GM23338 (cell line): ENCODE measurements around the gene ERC2. TPM values are rescaled to one million over a fixed set of nuclear protein-coding genes. Genes with fewer than 3 reads are reported as not detected.

Source experiments
- ATAC-seq: fragments of 200-7000 bp; cut with Tn5 transposase; 3 replicates; pipeline ENCODE4 v1.9.1; 2020
- DNase-seq: peaks from one replicate; pipeline ENCODE4 v3.0.0-alpha.2; 2015; ENCODE audit warnings: low spot score
- H2AFZ ChIP-seq: fragments of 200-600 bp; sonication (generic); 2 replicates; pipeline ENCODE4 v1.8.0; 2016; ENCODE audit warnings: antibody characterized with exemption, mild to moderate bottlenecking, moderate library complexity
- H3F3A ChIP-seq: fragments of 200-600 bp; sonication (generic); replicated peaks from 2 replicates; pipeline ENCODE4 v1.8.0; 2017; ENCODE audit warnings: antibody characterized with exemption, mixed run types, low read depth
- H3K27ac ChIP-seq: fragments of 200-600 bp; sonication (generic); 2 replicates; pipeline ENCODE4 v1.6.1; 2016; ENCODE audit warnings: low read depth
- H3K27me3 ChIP-seq: fragments of 200-600 bp; sonication (generic); 2 replicates; pipeline ENCODE4 v1.8.0; 2016; ENCODE audit warnings: mild to moderate bottlenecking, mixed run types, moderate library complexity; ENCODE audit not compliant: insufficient read depth
- H3K36me3 ChIP-seq: fragments of 200-600 bp; sonication (generic); 2 replicates; pipeline ENCODE4 v1.8.0; 2016; ENCODE audit warnings: mild to moderate bottlenecking; ENCODE audit not compliant: insufficient read depth
- H3K4me1 ChIP-seq: fragments of 200-600 bp; sonication (generic); 2 replicates; pipeline ENCODE4 v1.8.0; 2016; ENCODE audit warnings: mild to moderate bottlenecking, moderate library complexity; ENCODE audit not compliant: insufficient read depth
- H3K4me2 ChIP-seq: fragments of 200-600 bp; sonication (generic); 2 replicates; pipeline ENCODE4 v1.7.1; 2017; ENCODE audit warnings: mixed run types
- H3K4me3 ChIP-seq: fragments of 200-600 bp; sonication (generic); 2 replicates; pipeline ENCODE4 v1.6.1; 2016; ENCODE audit warnings: mixed run types
- H3K79me2 ChIP-seq: fragments of 200-600 bp; sonication (generic); replicated peaks from 2 replicates; pipeline ENCODE4 v1.8.0; 2017; ENCODE audit warnings: mild to moderate bottlenecking; ENCODE audit not compliant: insufficient read depth
- H3K9me2 ChIP-seq: fragments of 200-600 bp; sonication (generic); 2 replicates; pipeline ENCODE4 v1.8.0; 2017; ENCODE audit not compliant: insufficient read depth
- H4K20me1 ChIP-seq: fragments of 200-600 bp; sonication (generic); replicated peaks from 2 replicates; pipeline ENCODE4 v1.8.0; 2017; ENCODE audit warnings: mild to moderate bottlenecking; ENCODE audit not compliant: insufficient read depth
- H3K27ac Mint-ChIP-seq: 2 replicates; pipeline ENCODE4 v1.8.0; 2020; ENCODE audit warnings: inconsistent platforms, mild to moderate bottlenecking, moderate library complexity, mixed read lengths
- H3K27me3 Mint-ChIP-seq: 3 replicates; pipeline ENCODE4 v1.8.0; 2022; ENCODE audit warnings: low read depth, mild to moderate bottlenecking, moderate library complexity, mixed read lengths, inconsistent platforms; ENCODE audit not compliant: insufficient read depth, poor library complexity
- H3K36me3 Mint-ChIP-seq: 3 replicates; pipeline ENCODE4 v1.8.0; 2021; ENCODE audit warnings: low read depth, mild to moderate bottlenecking, inconsistent platforms, moderate library complexity, mixed read lengths
- H3K4me1 Mint-ChIP-seq: 3 replicates; pipeline ENCODE4 v1.8.0; 2020; ENCODE audit warnings: mild to moderate bottlenecking, inconsistent platforms, mixed read lengths
- H3K4me3 Mint-ChIP-seq: 3 replicates; pipeline ENCODE4 v1.8.0; 2021; ENCODE audit warnings: moderate library complexity, mild to moderate bottlenecking, inconsistent platforms, mixed read lengths
- H3K9me3 Mint-ChIP-seq: 3 replicates; pipeline ENCODE4 v1.8.0; 2020; ENCODE audit warnings: moderate library complexity, mild to moderate bottlenecking, inconsistent platforms, mixed read lengths
- CTCF ChIP-seq, 2 experiments: fragments of 200-600 bp in 1 of 2; sonication (generic) in 1 of 2; conservative IDR thresholded peaks; 2 replicates each; pipeline versions ENCODE4 v1.5.1 to v1.6.1; 2016 to 2017; ENCODE audit warnings: antibody characterized with exemption in 2 of 2, low read depth in 2 of 2, mild to moderate bottlenecking in 2 of 2, moderate library complexity in 1 of 2
- ETS1 ChIP-seq: IDR thresholded peaks from 2 replicates; pipeline ENCODE4 v1.6.1; 2016; ENCODE audit warnings: antibody characterized with exemption
- EZH2 ChIP-seq: fragments of 200-600 bp; sonication (generic); IDR thresholded peaks from one replicate; pipeline ENCODE4 v1.8.0; 2017; ENCODE audit warnings: antibody characterized with exemption, mild to moderate bottlenecking, low read depth; ENCODE audit not compliant: unreplicated experiment
- EZH2phosphoT487 ChIP-seq: fragments of 200-600 bp; sonication (generic); IDR thresholded peaks from one replicate; pipeline ENCODE4 v1.8.1; 2018; ENCODE audit warnings: antibody characterized with exemption; ENCODE audit not compliant: unreplicated experiment
- JUNB ChIP-seq: IDR thresholded peaks from one replicate; pipeline ENCODE4 v1.6.1; 2016; ENCODE audit warnings: antibody characterized with exemption; ENCODE audit not compliant: unreplicated experiment
- NANOG ChIP-seq: IDR thresholded peaks from 2 replicates; pipeline ENCODE4 v1.6.1; 2016; ENCODE audit warnings: antibody characterized with exemption, borderline replicate concordance
- POLR2AphosphoS5 ChIP-seq: IDR thresholded peaks from 2 replicates; pipeline ENCODE4 v1.6.1; 2016; ENCODE audit warnings: antibody characterized with exemption, low read depth
- REST ChIP-seq: IDR thresholded peaks from one replicate; pipeline ENCODE4 v1.6.1; 2018; ENCODE audit warnings: antibody characterized with exemption; ENCODE audit not compliant: unreplicated experiment
- STAT1 ChIP-seq: IDR thresholded peaks from one replicate; pipeline ENCODE4 v1.6.1; 2016; ENCODE audit warnings: antibody characterized with exemption; ENCODE audit not compliant: unreplicated experiment
- ZNF114 ChIP-seq: fragments of 250-450 bp; sonication (Bioruptor Pico); IDR thresholded peaks from 2 replicates; pipeline ENCODE4 v1.5.0; 2020; ENCODE audit warnings: mild to moderate bottlenecking, moderate library complexity
- polyA plus RNA-seq: library from polyadenylated mRNA; unstranded; fragments of >200 nt; fragmentation: Nextera tagmentation; extraction: Ambion mirVana; gene quantifications from 2 replicates; pipeline ENCODE4 v1.2.1, GENCODE V29; 2016
- total RNA-seq: library from RNA; depleted of rRNA; stranded (reverse); fragments of >200 nt; shearing (Covaris generic); gene quantifications from 2 replicates; pipeline ENCODE4 v1.2.3, GENCODE V29; 2014

The ERC2 gene
- total and polyA plus RNA-seq, 2 experiments from 2014 or later = 11.8 to 13.7 TPM

- Histone ChIP-seq H3K27me3 (no peaks in the 10 kb centered on the region), H2AFZ (no peak overlapping the region), H3K9me2 (0 out of 2 replicates have a peak, but pooled peaks cover 2% of the 10 kb centered on the region), H4K20me1 (no peaks in the 10 kb centered on the region; the same call in 1 of the 2 replicates), H3K27ac (no peak overlapping the region), H3K4me3 (no peak overlapping the region), H3K4me1 (no peaks in the 10 kb centered on the region), H3K79me2 (no peaks in the 10 kb centered on the region), H3K36me3 (no peaks in the 10 kb centered on the region), H3F3A (no peaks in the 10 kb centered on the region), H3K4me2 (no peak overlapping the region)
- no peak for DNase-seq
- Mint-ChIP-seq H3K27me3 (no peaks in the 10 kb centered on the region), H3K27ac (no peak overlapping the region), H3K4me1 (no peaks in the 10 kb centered on the region; the same call in 2 of the 3 replicates), H3K4me3 (no peak overlapping the region), H3K36me3 (no peaks in the 10 kb centered on the region), H3K9me3 (no peaks in the 10 kb centered on the region)
- TF ChIP-seq STAT1 (no peak), REST (no peak), EZH2 (no peak), ZNF114 (no peak), ETS1 (no peak), POLR2AphosphoS5 (no peak), EZH2phosphoT487 (no peak)
- no peak for ATAC-seq
Measured at GRCh38 chr3:55937301-55937700, 531.0 kb downstream of the ERC2 start.

GRCh38 chr3:55936549-55937052 lies 531.7 kb downstream of the ERC2 start:
- Mint-ChIP-seq H3K27ac (no peak overlapping the region), H3K9me3 (no peaks in the 10 kb centered on the region), H3K4me3 (no peak overlapping the region), H3K36me3 (no peaks in the 10 kb centered on the region), H3K4me1 (no peaks in the 10 kb centered on the region; the same call in 2 of the 3 replicates), H3K27me3 (no peaks in the 10 kb centered on the region)
- Histone ChIP-seq H3K4me1 (no peaks in the 10 kb centered on the region), H2AFZ (no peak overlapping the region), H3K4me2 (no peak overlapping the region), H3K27me3 (no peaks in the 10 kb centered on the region), H3K27ac (no peak overlapping the region), H3K9me2 (0 out of 2 replicates have a peak, but pooled peaks cover 2% of the 10 kb centered on the region), H3K4me3 (no peak overlapping the region), H3K36me3 (no peaks in the 10 kb centered on the region), H4K20me1 (no peaks in the 10 kb centered on the region; the same call in 1 of the 2 replicates), H3F3A (no peaks in the 10 kb centered on the region), H3K79me2 (no peaks in the 10 kb centered on the region)
- no peak for DNase-seq
- peak; percentile 54 for ATAC-seq
- TF ChIP-seq NANOG (no peak), ETS1 (no peak), STAT1 (no peak), CTCF (conservative IDR thresholded peaks at IDR 0.05; ENCODE audit: low read depth in 2 of 2) (no peak), POLR2AphosphoS5 (no peak), JUNB (no peak), REST (no peak)
